ENCODE data around the gene CACNA1C. TPM values are rescaled to one million over a fixed set of nuclear protein-coding genes. Genes with fewer than 3 reads are reported as not detected.

Gene CACNA1C
- total RNA-seq, 1 donor from 2014 or later, result 11.7 TPM

DNA sequence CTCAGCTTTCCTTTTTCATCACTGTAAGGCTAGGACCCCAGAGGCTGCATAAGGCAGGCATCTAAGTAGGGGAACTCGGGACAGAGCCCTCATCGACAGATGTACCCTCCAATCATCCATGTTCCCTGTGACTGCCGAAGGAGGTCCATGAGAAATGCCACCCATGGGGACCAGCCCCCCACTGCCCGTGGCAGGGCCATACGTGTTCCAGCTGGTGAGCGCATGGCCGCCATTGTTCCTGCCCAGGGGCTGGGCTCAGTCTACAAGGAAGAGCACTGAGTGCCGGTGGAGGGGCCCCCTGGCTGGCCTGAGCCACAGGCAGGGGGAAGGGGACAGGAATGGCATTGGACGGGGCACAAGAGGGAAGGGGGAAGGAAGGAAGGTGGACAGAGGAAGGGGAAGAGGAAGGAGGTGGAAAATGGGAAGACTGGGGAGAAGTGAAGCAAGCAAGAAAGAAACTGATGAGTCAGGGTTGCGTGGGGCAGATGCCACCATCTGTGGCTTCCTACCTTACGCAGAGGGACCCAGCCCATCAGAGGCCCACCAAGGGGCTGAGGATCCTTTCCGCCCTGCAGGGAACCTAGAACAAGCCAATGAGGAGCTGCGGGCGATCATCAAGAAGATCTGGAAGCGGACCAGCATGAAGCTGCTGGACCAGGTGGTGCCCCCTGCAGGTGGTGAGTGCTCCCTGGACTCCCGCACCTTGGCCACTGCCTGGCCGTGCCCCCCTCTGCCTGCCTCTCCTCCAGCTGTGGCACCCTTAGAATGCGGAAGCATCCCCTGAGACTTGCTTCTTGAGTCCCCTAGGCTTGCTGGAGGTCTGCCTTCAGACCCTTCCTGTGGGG, 621.4 kb downstream of the CACNA1C start:
- DNase-seq (ENCODE audit: low spot score, unreplicated experiment), result no peak
- Mint-ChIP-seq H3K27me3 (no peaks in the 10 kb centered on the region), H3K9me3 (ENCODE audit: low read depth) (no peaks in the 10 kb centered on the region), H3K4me3 (ENCODE audit: low read depth) (no peak overlapping the region), H3K4me1 (ENCODE audit: low read depth) (no peaks in the 10 kb centered on the region), H3K27ac (no peak overlapping the region), H3K36me3 (ENCODE audit: insufficient read depth) (no peaks in the 10 kb centered on the region)
- TF ChIP-seq, protein P1, sequence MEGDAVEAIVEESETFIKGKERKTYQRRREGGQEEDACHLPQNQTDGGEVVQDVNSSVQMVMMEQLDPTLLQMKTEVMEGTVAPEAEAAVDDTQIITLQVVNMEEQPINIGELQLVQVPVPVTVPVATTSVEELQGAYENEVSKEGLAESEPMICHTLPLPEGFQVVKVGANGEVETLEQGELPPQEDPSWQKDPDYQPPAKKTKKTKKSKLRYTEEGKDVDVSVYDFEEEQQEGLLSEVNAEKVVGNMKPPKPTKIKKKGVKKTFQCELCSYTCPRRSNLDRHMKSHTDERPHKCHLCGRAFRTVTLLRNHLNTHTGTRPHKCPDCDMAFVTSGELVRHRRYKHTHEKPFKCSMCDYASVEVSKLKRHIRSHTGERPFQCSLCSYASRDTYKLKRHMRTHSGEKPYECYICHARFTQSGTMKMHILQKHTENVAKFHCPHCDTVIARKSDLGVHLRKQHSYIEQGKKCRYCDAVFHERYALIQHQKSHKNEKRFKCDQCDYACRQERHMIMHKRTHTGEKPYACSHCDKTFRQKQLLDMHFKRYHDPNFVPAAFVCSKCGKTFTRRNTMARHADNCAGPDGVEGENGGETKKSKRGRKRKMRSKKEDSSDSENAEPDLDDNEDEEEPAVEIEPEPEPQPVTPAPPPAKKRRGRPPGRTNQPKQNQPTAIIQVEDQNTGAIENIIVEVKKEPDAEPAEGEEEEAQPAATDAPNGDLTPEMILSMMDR (IDR thresholded peaks at IDR 0.05; ENCODE audit: unreplicated experiment), result peak; percentile 41

DNA sequence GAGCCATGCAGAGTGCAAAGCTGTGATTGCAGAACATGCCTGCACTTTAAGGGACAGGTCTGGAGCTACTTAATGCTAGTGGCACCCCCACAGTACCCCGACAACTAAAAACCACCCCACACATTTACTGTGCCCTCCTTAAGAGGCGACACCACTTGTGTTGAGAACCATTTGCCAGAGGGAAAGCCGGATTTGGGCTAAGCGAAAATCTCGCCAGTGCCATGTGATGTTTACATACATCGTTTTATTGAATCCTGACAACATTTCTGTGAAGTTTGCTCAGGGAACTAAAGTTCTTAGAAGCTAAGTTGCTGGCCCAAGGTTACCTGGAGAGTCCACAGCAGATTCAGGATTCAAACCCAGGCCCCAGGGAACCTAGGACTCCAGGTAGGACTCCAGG, 623.0 kb downstream of the CACNA1C start:
- peaks cover 3% of the 10 kb centered on the region for H3K27me3 Mint-ChIP-seq
- no peak for DNase-seq (ENCODE audit: low spot score, unreplicated experiment)

GRCh38 chr12:2677142-2677880, 624.5 kb downstream of the CACNA1C start:
- H3K9me3 Mint-ChIP-seq (ENCODE audit: low read depth), result no peaks in the 10 kb centered on the region
- TF ChIP-seq, protein P1 (IDR thresholded peaks at IDR 0.05; ENCODE audit: unreplicated experiment), result no peak
- no peak overlapping the region for H3K27ac Mint-ChIP-seq
- no peak overlapping the region for H3K4me3 Mint-ChIP-seq (ENCODE audit: low read depth)
- no peak for DNase-seq (ENCODE audit: low spot score, unreplicated experiment)
- H3K36me3 Mint-ChIP-seq (ENCODE audit: insufficient read depth), result no peaks in the 10 kb centered on the region
- H3K27me3 Mint-ChIP-seq, result peaks cover 3% of the 10 kb centered on the region
- H3K4me1 Mint-ChIP-seq (ENCODE audit: low read depth), result no peaks in the 10 kb centered on the region

More for the DNA sequence above, 623.0 kb downstream of the CACNA1C start:
- no peaks in the 10 kb centered on the region for H3K36me3 Mint-ChIP-seq (ENCODE audit: insufficient read depth)
- TF ChIP-seq, protein P1 (IDR thresholded peaks at IDR 0.05; ENCODE audit: unreplicated experiment), result no peak
- H3K27ac Mint-ChIP-seq, result no peak overlapping the region
- no peaks in the 10 kb centered on the region for H3K4me1 Mint-ChIP-seq (ENCODE audit: low read depth)
- H3K9me3 Mint-ChIP-seq (ENCODE audit: low read depth), result no peaks in the 10 kb centered on the region
- no peak overlapping the region for H3K4me3 Mint-ChIP-seq (ENCODE audit: low read depth)

GRCh38 chr12:2678426-2678825, 625.6 kb downstream of the CACNA1C start:
- peaks cover 1% of the 10 kb centered on the region for H3K36me3 Mint-ChIP-seq (ENCODE audit: insufficient read depth)
- no peak overlapping the region for H3K27ac Mint-ChIP-seq
- no peaks in the 10 kb centered on the region for H3K9me3 Mint-ChIP-seq (ENCODE audit: low read depth)
- DNase-seq (ENCODE audit: low spot score, unreplicated experiment), result no peak
- peaks cover 5% of the 10 kb centered on the region for H3K27me3 Mint-ChIP-seq
- H3K4me3 Mint-ChIP-seq (ENCODE audit: low read depth), result no peak overlapping the region
- no peaks in the 10 kb centered on the region for H3K4me1 Mint-ChIP-seq (ENCODE audit: low read depth)
- TF ChIP-seq, protein P1 (IDR thresholded peaks at IDR 0.05; ENCODE audit: unreplicated experiment), result no peak

- Mint-ChIP-seq H3K27me3 (peaks cover 5% of the 10 kb centered on the region), H3K4me3 (ENCODE audit: low read depth) (no peak overlapping the region), H3K9me3 (ENCODE audit: low read depth) (no peaks in the 10 kb centered on the region), H3K4me1 (ENCODE audit: low read depth) (no peaks in the 10 kb centered on the region), H3K27ac (no peak overlapping the region), H3K36me3 (ENCODE audit: insufficient read depth) (peaks cover 1% of the 10 kb centered on the region)
- TF ChIP-seq, protein P1 (IDR thresholded peaks at IDR 0.05; ENCODE audit: unreplicated experiment), result no peak
- DNase-seq (ENCODE audit: low spot score, unreplicated experiment), result no peak
Measured at GRCh38 chr12:2679068-2679815, 626.5 kb downstream of the CACNA1C start.

Measured in progenitor cell of endocrine pancreas (in vitro differentiated cells).